ENCODE measurements around the gene EP300. TPM values are rescaled to one million over a fixed set of nuclear protein-coding genes. Genes with fewer than 3 reads are reported as not detected.

Gene EP300
- total RNA-seq, 1 donor from 2014 or later = 91.1 TPM

DNA sequence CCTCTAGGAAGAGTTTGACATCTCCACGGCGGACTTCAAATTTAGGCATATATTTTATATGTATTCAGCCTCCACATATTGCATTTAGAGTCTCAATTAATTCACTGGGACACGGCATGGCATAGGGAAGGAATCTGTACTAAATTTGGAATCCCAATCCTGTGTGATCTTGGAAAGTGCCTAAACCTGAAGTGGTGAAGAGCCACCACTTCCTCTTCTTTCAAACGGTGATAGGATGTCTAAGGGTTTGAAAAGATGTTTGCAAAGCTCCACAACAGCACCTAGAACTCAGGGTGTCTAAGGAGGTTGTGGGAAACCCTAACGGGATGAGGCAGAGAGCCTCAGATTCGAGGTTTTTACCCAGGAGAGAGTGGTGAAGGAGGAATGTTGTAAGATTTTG is 111.7 kb downstream of the EP300 start:
- intact Hi-C loops (cut with micrococcal nuclease) = loop anchor here (2.0 kb wide), 1 partner anchor 347 kb away; the partner anchor contains the start of genes ST13 and XPNPEP3

DNA sequence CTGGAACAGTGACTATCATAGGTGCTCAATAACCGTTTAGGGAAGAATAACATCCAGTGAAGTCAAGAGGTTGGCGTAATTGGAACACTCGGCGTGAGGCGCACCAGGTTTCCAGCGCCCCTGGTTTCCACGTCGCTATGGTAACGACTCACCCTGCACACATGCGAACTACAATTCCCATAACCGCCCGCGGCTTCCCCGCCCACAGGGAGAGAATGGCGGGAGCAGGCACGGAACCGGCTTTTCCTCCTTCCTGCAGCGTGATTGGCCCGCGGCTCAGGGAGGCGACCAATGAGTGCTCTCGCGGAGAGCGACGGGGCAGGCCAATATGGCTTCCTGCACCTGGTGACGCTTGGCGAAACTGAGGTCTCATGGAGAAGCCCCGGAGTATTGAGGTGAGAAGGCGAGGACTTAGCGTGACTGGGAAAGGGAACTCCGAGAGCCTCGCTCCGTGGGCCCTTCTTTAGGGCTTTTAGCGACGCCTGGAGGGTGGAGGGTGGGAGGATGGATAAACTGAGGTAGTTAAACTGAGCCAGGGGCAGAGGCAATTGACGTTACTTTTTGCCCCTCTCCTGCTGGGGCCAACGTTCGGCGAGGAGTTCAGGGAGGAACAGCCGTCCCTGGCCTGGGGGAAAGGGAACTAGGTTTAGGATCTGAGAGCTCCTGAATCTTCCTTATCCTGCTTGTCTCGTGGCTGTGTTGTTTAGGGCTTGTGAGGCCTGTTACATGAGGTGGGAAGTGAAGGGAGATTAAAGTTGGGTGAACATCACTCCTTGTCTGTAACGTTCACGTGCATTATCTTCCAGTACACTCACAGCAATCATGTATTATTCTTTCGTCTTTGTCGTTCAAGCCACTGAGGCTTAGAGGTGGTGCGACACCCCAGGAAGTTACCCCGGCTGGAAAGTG is 112.9 kb downstream of the EP300 start, which contains the start of gene L3MBTL2:
Gene L3MBTL2, plus strand, starts transcription at position 321 of the 909 bp plus-strand sequence. Its CDS starts 51 bp downstream, at position 372.
- intact Hi-C loops (cut with micrococcal nuclease) = loop anchor here (1.0 to 2.0 kb wide), 11 partner anchors 8 to 569 kb away; partner anchors contain the start of genes ACO2, MRTFA, RANGAP1 and RBX1

DNA sequence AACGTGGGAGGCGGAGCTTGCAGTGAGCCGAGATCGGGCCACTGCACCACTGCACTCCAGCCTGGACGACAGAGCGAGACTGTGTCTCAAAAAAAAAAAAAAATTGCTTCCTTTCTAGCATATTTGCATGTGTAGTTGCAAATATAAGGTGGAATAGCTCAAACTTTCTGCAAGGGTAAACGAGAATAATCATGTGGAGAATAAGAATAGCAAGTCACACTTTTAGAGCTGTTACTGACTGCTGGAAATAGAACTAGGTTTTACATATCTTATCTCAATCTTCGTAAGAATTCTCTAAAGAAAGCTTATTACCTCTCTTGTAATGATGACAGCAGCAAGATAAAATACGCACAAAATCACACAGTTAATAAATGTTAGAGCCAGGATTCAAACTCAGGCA is 114.3 kb downstream of the EP300 start:
- intact Hi-C loops (cut with micrococcal nuclease) = no loop called here

DNA sequence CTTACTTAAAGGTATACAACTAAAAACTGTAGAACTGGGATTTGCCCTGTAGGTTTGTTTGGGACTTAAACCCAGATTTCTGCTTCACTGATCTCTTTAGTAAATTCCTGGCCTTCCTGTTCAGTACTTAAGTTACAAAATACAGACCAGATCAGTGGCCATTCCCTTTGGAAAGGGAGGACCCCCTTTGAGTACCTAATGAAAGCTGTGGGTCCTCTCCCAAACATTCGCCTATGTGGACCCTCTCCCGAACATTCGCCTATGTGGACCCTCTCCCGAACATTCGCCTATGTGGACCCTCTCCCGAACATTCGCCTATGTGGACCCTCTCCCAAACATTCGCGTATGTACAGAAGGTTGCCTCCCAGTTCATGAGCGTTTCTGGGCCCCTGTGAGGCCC is 123.0 kb downstream of the EP300 start:
- intact Hi-C loops (cut with micrococcal nuclease) = no loop called here

DNA sequence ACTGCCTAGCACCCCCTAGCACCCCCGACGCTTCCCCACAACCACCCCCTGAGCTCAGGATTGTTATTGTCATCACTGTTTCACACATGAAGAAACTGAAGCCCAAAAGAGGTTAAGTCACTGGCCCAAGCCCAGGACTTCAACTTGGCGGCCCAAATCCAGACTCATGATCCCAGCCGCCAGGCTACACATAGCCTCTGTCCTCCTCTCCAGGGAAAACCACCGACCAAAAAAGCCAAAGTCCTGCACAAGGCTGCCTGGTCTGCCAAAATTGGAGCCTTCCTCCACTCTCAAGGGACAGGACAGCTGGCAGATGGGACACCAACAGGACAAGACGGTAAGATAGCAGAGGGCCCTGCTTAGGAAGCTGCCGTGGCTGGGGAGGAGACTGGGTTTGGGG is 123.5 kb downstream of the EP300 start:
- intact Hi-C loops (cut with micrococcal nuclease) = no loop called here

DNA sequence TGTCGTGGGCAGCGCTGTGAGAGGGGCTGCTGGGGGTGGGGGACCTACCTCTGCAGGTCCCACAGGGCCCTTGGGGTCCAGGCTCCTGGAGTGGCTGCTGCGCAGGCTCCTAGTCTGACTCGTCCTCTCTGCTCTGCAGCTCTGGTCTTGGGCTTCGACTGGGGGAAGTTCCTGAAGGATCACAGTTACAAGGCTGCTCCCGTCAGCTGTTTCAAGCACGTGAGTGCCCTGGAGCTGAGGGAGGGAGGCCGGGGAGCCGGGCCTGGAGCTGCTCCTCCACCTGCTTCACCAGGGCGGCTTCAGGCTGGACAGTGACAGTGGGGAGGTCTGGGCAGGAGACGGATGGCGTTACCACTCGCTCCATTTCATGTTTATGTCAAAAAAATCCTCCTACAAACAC is 124.6 kb downstream of the EP300 start:
- intact Hi-C loops (cut with micrococcal nuclease) = loop anchor here (1.0 kb wide), 4 partner anchors 12 to 164 kb away; partner anchors contain the start of genes L3MBTL2 and TEF

DNA sequence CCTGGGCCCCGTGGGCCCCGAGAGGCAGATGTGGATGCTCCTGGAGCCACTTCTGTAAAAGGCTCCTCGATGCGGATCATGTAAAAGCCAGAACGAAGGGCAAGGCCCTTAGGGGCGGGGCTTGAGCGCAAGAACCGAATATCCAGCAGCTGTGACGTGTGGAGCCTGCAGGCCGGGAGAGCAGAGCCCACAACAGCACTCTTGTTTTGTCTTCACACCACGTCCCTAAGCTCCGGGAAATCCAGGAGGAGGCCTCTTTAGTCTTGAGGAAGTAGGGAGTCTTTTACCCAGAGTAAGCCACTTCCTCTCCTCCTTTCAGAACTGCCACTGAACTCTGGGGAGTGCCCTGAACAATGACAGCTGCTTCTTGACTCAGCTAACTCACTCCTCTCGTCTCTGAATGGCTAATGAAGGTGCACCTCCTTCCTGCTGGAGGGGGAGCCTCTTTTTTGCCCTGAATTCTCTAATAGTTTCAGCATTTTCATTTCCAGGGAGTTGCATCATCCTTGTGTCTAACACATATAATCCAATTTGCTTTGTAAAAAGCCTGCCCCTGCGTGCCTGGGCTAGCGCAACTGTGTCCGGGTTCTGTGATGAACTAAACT is 125.3 kb downstream of the EP300 start:
- intact Hi-C loops (cut with micrococcal nuclease) = loop anchor here (1.0 kb wide), 4 partner anchors 12 to 164 kb away; partner anchors contain the start of genes L3MBTL2 and TEF

DNA sequence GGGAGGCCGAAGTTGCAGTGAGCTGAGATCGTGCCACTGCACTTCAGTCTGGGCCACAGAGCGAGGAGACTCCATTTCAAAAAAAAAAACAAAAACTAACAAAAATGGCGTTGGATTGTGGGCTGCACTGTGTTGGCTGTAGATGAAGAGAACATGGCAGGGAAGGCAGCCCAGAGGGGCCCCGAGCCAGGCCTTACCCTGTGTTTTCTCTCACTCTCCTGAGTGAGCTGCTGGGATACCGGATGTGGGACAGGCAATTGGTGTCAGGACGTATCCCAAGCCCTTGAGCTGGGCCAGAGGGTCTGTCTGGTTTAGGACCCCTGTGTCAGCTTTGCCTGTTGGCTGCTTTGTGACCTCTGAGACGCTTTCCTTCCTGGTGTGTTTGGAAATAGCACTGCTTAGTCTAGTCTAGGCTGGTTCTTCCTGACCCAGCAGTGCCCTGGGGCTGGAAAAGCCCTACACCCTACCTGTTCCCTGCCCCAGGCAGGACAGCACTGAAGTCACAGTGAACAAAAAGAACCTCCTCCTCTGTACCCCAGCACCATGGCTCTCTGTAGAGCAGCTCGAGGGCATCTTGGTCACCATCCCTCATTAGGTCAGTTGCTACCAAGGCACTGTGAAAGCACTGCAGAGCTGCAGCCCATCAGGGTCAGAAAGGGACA is 130.6 kb downstream of the EP300 start:
- intact Hi-C loops (cut with micrococcal nuclease) = no loop called here

DNA sequence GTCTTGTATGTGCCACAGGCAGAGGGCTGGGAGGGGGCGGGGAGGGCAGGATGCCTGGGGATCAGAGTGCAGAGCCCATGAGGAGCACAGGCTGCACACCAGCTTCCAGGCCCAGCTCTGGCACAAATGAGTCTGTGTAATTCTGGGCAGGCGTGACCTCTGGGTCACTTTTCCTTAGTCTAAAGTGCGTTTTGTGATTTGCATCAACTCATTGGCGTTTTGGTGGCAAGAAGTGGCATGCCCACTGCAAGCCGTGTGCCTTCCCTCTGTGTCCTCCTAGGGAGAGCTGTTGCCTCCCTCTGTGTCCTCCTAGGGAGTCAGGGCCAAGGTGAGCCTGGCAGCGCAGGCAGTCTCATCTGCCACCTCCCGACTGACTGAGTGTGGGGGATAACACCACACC is 131.1 kb downstream of the EP300 start:
- intact Hi-C loops (cut with micrococcal nuclease) = no loop called here

DNA sequence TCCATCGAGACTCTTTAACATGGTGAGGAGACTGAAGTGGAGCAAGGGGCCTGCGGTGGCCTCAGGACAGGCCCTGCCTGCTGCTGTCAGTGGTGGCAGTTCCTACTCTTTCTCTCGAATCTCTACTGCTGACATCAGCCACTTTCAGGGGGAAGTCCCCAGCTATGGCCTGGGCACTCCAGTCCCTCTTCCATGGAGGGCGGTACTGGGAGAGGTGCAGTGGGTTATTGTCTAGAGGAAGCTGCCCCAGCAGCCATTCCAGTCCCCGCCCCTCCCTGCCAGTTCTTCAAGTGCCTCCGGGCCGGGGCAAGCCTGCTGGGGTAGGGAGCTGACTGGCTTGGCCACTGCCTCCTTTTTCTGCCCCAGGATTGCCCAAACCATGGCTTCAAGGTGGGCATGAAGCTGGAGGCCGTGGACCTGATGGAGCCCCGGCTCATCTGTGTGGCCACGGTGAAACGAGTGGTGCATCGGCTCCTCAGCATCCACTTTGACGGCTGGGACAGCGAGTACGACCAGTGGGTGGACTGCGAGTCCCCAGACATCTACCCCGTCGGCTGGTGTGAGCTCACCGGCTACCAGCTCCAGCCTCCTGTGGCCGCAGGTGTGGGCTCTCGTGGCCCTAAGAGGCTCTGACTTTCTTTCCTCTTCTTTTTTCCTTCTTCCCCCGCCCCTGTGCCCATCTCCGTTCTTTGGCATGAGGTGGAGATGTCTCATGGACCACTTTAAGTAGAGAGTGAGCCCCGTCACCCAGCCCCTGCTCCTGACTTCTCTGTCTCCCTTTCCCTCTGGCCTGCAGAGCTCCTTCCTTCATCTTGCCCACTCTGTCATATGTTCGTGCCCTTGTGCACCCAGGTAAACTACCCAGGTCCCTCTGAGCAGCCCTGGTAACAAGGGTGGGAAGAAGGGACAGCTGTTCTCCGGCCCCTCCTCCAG is 134.6 kb downstream of the EP300 start:
- intact Hi-C loops (cut with micrococcal nuclease) = no loop called here

DNA sequence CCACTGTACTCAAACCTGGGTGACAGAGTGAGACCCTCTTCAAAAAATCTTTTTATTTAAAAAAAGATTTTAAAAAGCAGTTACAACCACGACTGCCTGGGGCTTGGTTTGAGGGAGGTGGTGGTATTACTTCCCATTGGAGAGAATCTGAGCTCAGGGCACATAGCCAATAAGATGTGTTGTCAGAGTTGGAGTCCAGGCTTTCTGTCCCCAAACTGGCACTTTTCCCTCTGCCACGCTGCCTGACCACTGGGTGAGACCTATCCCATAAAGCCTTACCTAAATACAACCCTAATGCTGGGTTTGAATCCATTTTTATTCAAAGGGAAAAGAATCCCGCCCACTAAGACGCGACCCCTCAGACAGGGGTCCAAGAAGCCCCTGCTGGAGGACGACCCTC is 136.8 kb downstream of the EP300 start:
- intact Hi-C loops (cut with micrococcal nuclease) = no loop called here

Other genes with a start within 250 kb of the EP300 start
- gene ST13, start 236.0 kb upstream of the EP300 start, total RNA-seq = 121 and 124 TPM in 2 replicates
- 13.8 and 14.6 TPM in 2 replicates for gene XPNPEP3, start 235.4 kb upstream of the EP300 start, total RNA-seq
- gene DNAJB7, start 230.5 kb upstream of the EP300 start, total RNA-seq = not detected in 2 replicates
- 83.1 and 83.4 TPM in 2 replicates for gene RBX1, start 141.2 kb upstream of the EP300 start, total RNA-seq
- gene L3MBTL2, start 112.7 kb downstream of the EP300 start, total RNA-seq = 41.4 and 47.6 TPM in 2 replicates
- gene CHADL, start 148.3 kb downstream of the EP300 start, total RNA-seq = 0.24 and 0.27 TPM in 2 replicates
- 98.8 and 100 TPM in 2 replicates for gene RANGAP1, start 193.6 kb downstream of the EP300 start, total RNA-seq
- gene ZC3H7B, start 208.9 kb downstream of the EP300 start, total RNA-seq = 77.1 and 80.4 TPM in 2 replicates

Data from T-helper 1 cell treated with Interleukin-12 subunit alpha and Interleukin-12 subunit beta and Interleukin-4 antibody, amounts not matched to agents 30 ng/mL and 1 ng/mL, for 36 hours (primary cell).